GM12864 (cell line): ENCODE data around the gene HYAL3.
"Not testable (repeated sequence)": the region's sequence is repeated elsewhere in the genome, so short reads cannot be mapped to it uniquely, and the experiment has no call there.

Experiments
- DNase-seq: peaks from one replicate; pipeline ENCODE4 v3.0.0-alpha.2; 2011; ENCODE audit warnings: low read depth
- H3K4me3 ChIP-seq: 2 replicates; pipeline ENCODE4 v1.5.1; 2011; ENCODE audit warnings: mild to moderate bottlenecking, low read depth, low read length, control low read depth
- CTCF ChIP-seq: IDR thresholded peaks from 2 replicates; pipeline ENCODE4 v1.5.1; 2011; ENCODE audit warnings: low read depth, mild to moderate bottlenecking, moderate library complexity, low read length, control low read depth, inconsistent platforms; ENCODE audit errors: missing control alignments

HYAL3 gene

GRCh38 chr3:50262778-50263177, 36.4 kb downstream of the HYAL3 start:
- no peak overlapping the region for H3K4me3 ChIP-seq
- no peak for DNase-seq
- no peak for TF ChIP-seq CTCF

- not testable (repeated sequence) for DNase-seq, H3K4me3 ChIP-seq
Measured at GRCh38 chr3:50262200-50262599, 37.0 kb downstream of the HYAL3 start.

GRCh38 chr3:50261505-50261904, 37.7 kb downstream of the HYAL3 start:
- no peak for DNase-seq
- no peak overlapping the region for H3K4me3 ChIP-seq
- no peak for TF ChIP-seq CTCF

DNA sequence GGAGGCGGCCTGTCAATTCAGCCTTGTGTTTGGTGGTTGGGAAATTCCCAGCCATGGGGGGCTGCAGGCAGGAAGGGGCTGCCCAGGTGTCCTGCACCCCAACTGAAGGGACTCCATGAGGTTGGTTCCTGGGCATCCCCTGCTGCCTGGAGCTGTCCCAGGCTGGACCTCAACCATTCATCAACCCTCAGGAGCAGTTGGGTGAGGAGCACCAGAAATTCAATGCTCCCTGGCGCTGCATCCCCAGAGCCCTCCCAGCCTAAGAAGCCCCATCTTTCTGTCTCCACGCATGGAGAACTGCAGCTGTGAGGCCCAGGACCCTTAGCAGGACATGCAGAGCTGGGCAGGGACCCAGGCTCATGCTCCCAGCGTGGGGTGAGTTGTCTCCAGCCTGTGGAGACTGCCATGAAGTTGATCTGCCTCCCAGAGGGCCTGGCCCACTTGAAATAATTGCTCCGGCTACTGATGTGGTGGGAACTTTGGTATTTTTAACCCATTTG, 38.2 kb downstream of the HYAL3 start:
- H3K4me3 ChIP-seq = no peak overlapping the region
- no peak for TF ChIP-seq CTCF
- DNase-seq = no peak

- peak; percentile 92 for TF ChIP-seq CTCF
- peak overlapping the region; percentile 56 for H3K4me3 ChIP-seq
- no peak for DNase-seq
Measured at GRCh38 chr3:50260027-50260941, 38.9 kb downstream of the HYAL3 start.

DNA sequence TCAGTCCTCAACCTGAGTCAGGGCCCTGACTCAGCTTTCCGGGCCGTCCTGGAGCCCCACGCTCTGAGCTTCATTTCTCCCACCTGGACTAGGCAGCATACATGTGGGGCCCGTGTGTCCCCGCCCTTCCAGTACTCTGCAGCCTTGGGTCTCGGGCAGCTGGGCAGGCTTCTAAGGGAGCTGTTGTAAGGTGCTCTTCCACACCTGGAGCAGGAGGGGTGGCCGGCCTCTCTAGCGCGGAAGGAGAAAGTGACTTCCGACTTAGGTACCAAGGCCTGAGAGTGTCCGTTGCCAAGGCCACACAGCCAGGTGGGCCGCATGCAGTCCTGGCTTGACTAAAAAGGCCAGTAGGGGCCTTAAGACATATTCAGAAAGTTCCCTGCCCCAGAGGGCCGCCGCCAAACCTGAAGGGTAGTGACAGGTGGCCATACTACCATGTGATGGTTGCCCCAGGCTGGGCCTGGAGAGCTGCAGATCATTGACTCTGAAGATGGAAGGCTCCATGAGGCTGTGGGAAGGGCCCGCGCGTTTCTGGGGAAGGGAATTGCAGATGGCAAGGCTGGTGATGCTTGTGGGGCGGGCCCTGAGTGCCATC, 39.7 kb downstream of the HYAL3 start:
- no peak for DNase-seq
- H3K4me3 ChIP-seq = no peak overlapping the region; the same call in 1 of the 2 replicates
- TF ChIP-seq CTCF = no peak

DNA sequence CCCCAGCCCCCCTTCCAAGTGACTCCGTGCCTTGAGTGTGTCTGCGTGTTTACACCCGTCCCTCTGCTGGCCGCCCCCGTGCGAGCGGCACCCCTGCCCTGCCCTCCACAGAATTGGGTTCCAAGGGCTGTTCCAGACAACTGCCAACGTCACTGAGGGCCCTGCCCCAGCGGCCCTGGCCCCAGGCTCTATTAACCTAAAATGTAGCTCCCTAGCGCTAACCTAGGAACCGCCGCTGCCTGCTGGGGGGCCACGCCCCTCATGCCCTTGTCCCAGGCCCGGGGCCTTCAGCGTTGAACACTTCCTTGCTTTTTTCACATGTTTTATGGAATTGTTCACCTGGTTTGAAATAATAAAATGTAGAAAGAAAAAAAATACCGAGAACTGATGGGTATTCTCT, 40.2 kb downstream of the HYAL3 start:
- no peak overlapping the region for H3K4me3 ChIP-seq
- TF ChIP-seq CTCF = no peak
- no peak for DNase-seq
